HCT116 (cell line): ENCODE measurements around the gene KYNU. TPM values are rescaled to one million over a fixed set of nuclear protein-coding genes. Genes with fewer than 3 reads are reported as not detected.

Source experiments
- ATAC-seq: fragments of 200-7000 bp; cut with Tn5 transposase; 2 replicates; pipeline ENCODE4 v1.9.1; 2020; ENCODE audit warnings: mild to moderate bottlenecking, moderate library complexity
- BruUV-seq: library from RNA; stranded (reverse); fragments of 400-500 nt; replicated peaks from 2 replicates; lab custom pipeline; 2021; lab: Mats Ljungman, UMichigan
- CTCF ChIA-PET: fragments of 300-600 bp; sonication (Branson Sonifier 250); formaldehyde crosslinking; loops from one replicate; lab custom pipeline; 2021; ENCODE audit warnings: antibody characterized with exemption; lab: Charles Lee
- POLR2A ChIA-PET: fragments of 300-600, 350-600 bp; sonication (Branson Sonifier 250); formaldehyde crosslinking; loops from one replicate; lab custom pipeline; 2021; ENCODE audit warnings: antibody characterized with exemption; lab: Charles Lee
- RAD21 ChIA-PET, 2 experiments: fragments of 300-600 bp; sonication (Branson Sonifier 250); formaldehyde crosslinking; loops; one replicate each; lab custom pipeline; 2023; ENCODE audit warnings: low total read pairs in 2 of 2; ENCODE audit not compliant: uncharacterized antibody in 2 of 2, unreplicated experiment in 2 of 2, low non-redundant PET in 1 of 2; lab: Charles Lee
- DNase-seq: peaks from one replicate; pipeline ENCODE4 v3.0.0-alpha.2; 2010; ENCODE audit warnings: low read depth, low spot score
- H2AFZ ChIP-seq: fragments of 200-600 bp; shearing (Covaris generic), sonication (generic); 2 replicates; pipeline ENCODE4 v1.6.1; 2017; ENCODE audit warnings: low read depth, mixed run types, mixed read lengths, antibody characterized with exemption, low read length; ENCODE audit not compliant: poor library complexity, severe bottlenecking
- H3K27ac ChIP-seq: 2 replicates; pipeline ENCODE4 v1.5.1; 2012; ENCODE audit warnings: low read depth, low read length
- H3K27me3 ChIP-seq: fragments of 200-600 bp; sonication (generic); 2 replicates; pipeline ENCODE4 v1.6.1; 2016; ENCODE audit warnings: mixed run types, low read length, mixed read lengths; ENCODE audit not compliant: insufficient read depth
- H3K36me3 ChIP-seq, 2 experiments: fragments of 200-500 bp in 1 of 2; fragments of 200-600 bp in 1 of 2; sonication (Bioruptor generic) in 1 of 2; sonication (generic) in 1 of 2; 2 replicates each; pipeline versions ENCODE4 v1.5.1 to v1.6.1; 2014 to 2016; ENCODE audit warnings: low read length in 2 of 2, inconsistent platforms in 1 of 2, mixed read lengths in 1 of 2, mixed run types in 1 of 2; ENCODE audit not compliant: insufficient read depth in 2 of 2, control insufficient read depth in 1 of 2
- H3K4me1 ChIP-seq, 2 experiments: fragments of 200-600 bp in 1 of 2; sonication (generic) in 1 of 2; 2 replicates each; pipeline versions ENCODE4 v1.5.1 to v1.6.1; 2012 to 2017; ENCODE audit warnings: low read length in 2 of 2, inconsistent platforms in 1 of 2, mild to moderate bottlenecking in 1 of 2, mixed read lengths in 1 of 2, mixed run types in 1 of 2, moderate library complexity in 1 of 2; ENCODE audit not compliant: insufficient read depth in 2 of 2, control insufficient read depth in 1 of 2
- H3K4me2 ChIP-seq: fragments of 200-600 bp; sonication (generic); 2 replicates; pipeline ENCODE4 v1.6.1; 2017; ENCODE audit warnings: mixed run types, low read length, mixed read lengths
- H3K4me3 ChIP-seq, 2 experiments: fragments of 200-600 bp in 1 of 2; sonication (generic) in 1 of 2; replicated peaks in 1 of 2; 2 replicates each; pipeline ENCODE4 v1.5.1; 2011 to 2016; ENCODE audit warnings: low read length in 2 of 2, control low read depth in 1 of 2, low read depth in 1 of 2, mild to moderate bottlenecking in 1 of 2, mixed read lengths in 1 of 2, mixed run types in 1 of 2
- H3K79me2 ChIP-seq: fragments of 200-600 bp; sonication (generic); 2 replicates; pipeline ENCODE4 v1.6.1; 2017; ENCODE audit warnings: mild to moderate bottlenecking, mixed run types, low read length, moderate library complexity, mixed read lengths; ENCODE audit not compliant: insufficient read depth
- H3K9ac ChIP-seq: fragments of 200-600 bp; sonication (generic); 2 replicates; pipeline ENCODE4 v1.6.1; 2016; ENCODE audit warnings: low read length, mixed read lengths
- H3K9me2 ChIP-seq: fragments of 200-600 bp; sonication (generic), shearing (Covaris generic); 2 replicates; pipeline ENCODE4 v1.6.1; 2017; ENCODE audit warnings: mixed run types, mild to moderate bottlenecking, moderate library complexity; ENCODE audit not compliant: insufficient read depth
- H3K9me3 ChIP-seq, 2 experiments: fragments of 200-500 bp in 1 of 2; fragments of 200-600 bp in 1 of 2; sonication (Bioruptor generic) in 1 of 2; sonication (generic) in 1 of 2; 2 replicates each; pipeline ENCODE4 v1.6.1; 2014 to 2017; ENCODE audit warnings: low read length in 2 of 2, mixed read lengths in 2 of 2, inconsistent platforms in 1 of 2, low read depth in 1 of 2, mild to moderate bottlenecking in 1 of 2, mixed run types in 1 of 2, moderate library complexity in 1 of 2; ENCODE audit not compliant: control insufficient read depth in 1 of 2, insufficient read depth in 1 of 2
- H4K20me1 ChIP-seq: fragments of 200-600 bp; sonication (generic), shearing (Covaris generic); 2 replicates; pipeline ENCODE4 v1.6.1; 2017; ENCODE audit warnings: mixed run types, mild to moderate bottlenecking, moderate library complexity; ENCODE audit not compliant: insufficient read depth
- ATF3 ChIP-seq: IDR thresholded peaks from 2 replicates; pipeline ENCODE4 v1.6.1; 2012
- CBX3 ChIP-seq: IDR thresholded peaks from 2 replicates; pipeline ENCODE4 v1.6.1; 2012; ENCODE audit warnings: low read depth
- EGR1 ChIP-seq: IDR thresholded peaks from 2 replicates; pipeline ENCODE4 v1.6.1; 2012; ENCODE audit warnings: low read depth
- EZH2 ChIP-seq: fragments of 200-600 bp; sonication (generic); IDR thresholded peaks from 2 replicates; pipeline ENCODE4 v1.6.1; 2017; ENCODE audit warnings: antibody characterized with exemption, mixed run types
- FOSL1 ChIP-seq: IDR thresholded peaks from 2 replicates; pipeline ENCODE4 v1.6.1; 2012; ENCODE audit warnings: low read depth
- JUND ChIP-seq: IDR thresholded peaks from 2 replicates; pipeline ENCODE4 v1.6.1; 2012
- POLR2A ChIP-seq: IDR thresholded peaks from 2 replicates; pipeline ENCODE4 v1.7.0; 2011; ENCODE audit warnings: borderline replicate concordance; ENCODE audit not compliant: insufficient read depth, insufficient read length; ENCODE audit errors: extremely low read depth
- POLR2AphosphoS5 ChIP-seq: IDR thresholded peaks from 2 replicates; pipeline ENCODE4 v1.6.1; 2011; ENCODE audit warnings: mild to moderate bottlenecking, low read depth, low read length, moderate library complexity
- RAD21 ChIP-seq: IDR thresholded peaks from 2 replicates; pipeline ENCODE4 v1.6.1; 2012; ENCODE audit warnings: low read depth, mild to moderate bottlenecking
- SIN3A ChIP-seq: IDR thresholded peaks from 2 replicates; pipeline ENCODE4 v1.6.1; 2012; ENCODE audit warnings: low read depth
- TCF7L2 ChIP-seq: IDR thresholded peaks from 2 replicates; pipeline ENCODE4 v1.7.0; 2011; ENCODE audit warnings: borderline replicate concordance, inconsistent platforms; ENCODE audit not compliant: insufficient read depth, insufficient read length; ENCODE audit errors: extremely low read depth
- YY1 ChIP-seq: IDR thresholded peaks from 2 replicates; pipeline ENCODE4 v1.6.1; 2011; ENCODE audit warnings: low read length, low read depth, moderate library complexity, mild to moderate bottlenecking; ENCODE audit not compliant: insufficient replicate concordance; ENCODE audit errors: extremely low read depth
- ZFX ChIP-seq: fragments of 450-650 bp; IDR thresholded peaks from 2 replicates; pipeline ENCODE4 v1.6.1; 2017
- intact Hi-C: fragments of 100-400 bp; cut with micrococcal nuclease; formaldehyde crosslinking; loops from 2 replicates; pipeline ENCODE4 v1.10.0; 2022
- total RNA-seq: library from RNA; stranded (reverse); gene quantifications from one replicate; pipeline ENCODE4 v1.2.1, GENCODE V29; 2021; ENCODE audit not compliant: unreplicated experiment
- TF ChIP-seq, protein P1 (sequence below): IDR thresholded peaks from 2 replicates; pipeline ENCODE4 v1.6.1; 2012; ENCODE audit warnings: low read depth
- TF ChIP-seq, protein P2 (sequence below): IDR thresholded peaks from 2 replicates; pipeline ENCODE4 v1.6.1; 2011; ENCODE audit warnings: mild to moderate bottlenecking, low read length, moderate library complexity; ENCODE audit not compliant: insufficient replicate concordance; ENCODE audit errors: extremely low read depth
- TF ChIP-seq, protein P3 (sequence below): IDR thresholded peaks from 2 replicates; pipeline ENCODE4 v1.6.1; 2012

KYNU gene
- total RNA-seq, 1 experiment from 2014 or later: 0.22 TPM

DNA sequence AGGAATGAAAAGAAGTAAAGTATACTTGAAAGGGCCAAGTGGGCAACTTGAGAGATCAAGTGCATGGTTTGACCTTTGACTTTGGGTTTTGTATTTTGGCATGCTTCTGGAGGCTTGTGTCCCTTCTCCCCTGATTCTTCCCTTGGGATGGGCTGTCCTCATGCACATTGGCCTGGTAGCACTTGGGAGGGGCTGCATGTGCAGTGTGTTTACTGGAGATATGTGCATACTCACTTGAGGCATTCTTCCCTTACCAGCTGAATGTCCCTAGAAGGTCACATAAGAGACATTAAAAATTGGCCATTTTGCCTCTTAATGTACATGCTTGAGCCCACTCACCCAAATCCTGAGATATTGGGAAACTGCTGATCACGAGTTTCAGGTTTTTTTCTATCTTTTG, 65.2 kb downstream of the KYNU start:
- Histone ChIP-seq H3K79me2 (no peaks in the 10 kb centered on the region), H3K27me3 (no peaks in the 10 kb centered on the region), H3K4me3 (no peak overlapping the region), H3K36me3 (no peaks in the 10 kb centered on the region), H3K4me2 (no peak overlapping the region), H4K20me1 (no peaks in the 10 kb centered on the region), H3K9me3 (no peaks in the 10 kb centered on the region), H3K9me2 (no peaks in the 10 kb centered on the region), H2AFZ (no peak overlapping the region), H3K4me1 (peaks cover 5 to 16% of the 10 kb centered on the region in 2 experiments), H3K27ac (no peak overlapping the region), H3K9ac (no peak overlapping the region)
- TF ChIP-seq, protein P1, sequence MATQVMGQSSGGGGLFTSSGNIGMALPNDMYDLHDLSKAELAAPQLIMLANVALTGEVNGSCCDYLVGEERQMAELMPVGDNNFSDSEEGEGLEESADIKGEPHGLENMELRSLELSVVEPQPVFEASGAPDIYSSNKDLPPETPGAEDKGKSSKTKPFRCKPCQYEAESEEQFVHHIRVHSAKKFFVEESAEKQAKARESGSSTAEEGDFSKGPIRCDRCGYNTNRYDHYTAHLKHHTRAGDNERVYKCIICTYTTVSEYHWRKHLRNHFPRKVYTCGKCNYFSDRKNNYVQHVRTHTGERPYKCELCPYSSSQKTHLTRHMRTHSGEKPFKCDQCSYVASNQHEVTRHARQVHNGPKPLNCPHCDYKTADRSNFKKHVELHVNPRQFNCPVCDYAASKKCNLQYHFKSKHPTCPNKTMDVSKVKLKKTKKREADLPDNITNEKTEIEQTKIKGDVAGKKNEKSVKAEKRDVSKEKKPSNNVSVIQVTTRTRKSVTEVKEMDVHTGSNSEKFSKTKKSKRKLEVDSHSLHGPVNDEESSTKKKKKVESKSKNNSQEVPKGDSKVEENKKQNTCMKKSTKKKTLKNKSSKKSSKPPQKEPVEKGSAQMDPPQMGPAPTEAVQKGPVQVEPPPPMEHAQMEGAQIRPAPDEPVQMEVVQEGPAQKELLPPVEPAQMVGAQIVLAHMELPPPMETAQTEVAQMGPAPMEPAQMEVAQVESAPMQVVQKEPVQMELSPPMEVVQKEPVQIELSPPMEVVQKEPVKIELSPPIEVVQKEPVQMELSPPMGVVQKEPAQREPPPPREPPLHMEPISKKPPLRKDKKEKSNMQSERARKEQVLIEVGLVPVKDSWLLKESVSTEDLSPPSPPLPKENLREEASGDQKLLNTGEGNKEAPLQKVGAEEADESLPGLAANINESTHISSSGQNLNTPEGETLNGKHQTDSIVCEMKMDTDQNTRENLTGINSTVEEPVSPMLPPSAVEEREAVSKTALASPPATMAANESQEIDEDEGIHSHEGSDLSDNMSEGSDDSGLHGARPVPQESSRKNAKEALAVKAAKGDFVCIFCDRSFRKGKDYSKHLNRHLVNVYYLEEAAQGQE: no peak
- TF ChIP-seq EZH2: no peak
- RAD21 ChIA-PET: no interaction called here
- DNase-seq (no peak), ATAC-seq (no peak)
- intact Hi-C loops: no loop called here
- no TSS peak for BruUV-seq
- CTCF ChIA-PET: no interaction called here
- POLR2A ChIA-PET: no interaction called here

DNA sequence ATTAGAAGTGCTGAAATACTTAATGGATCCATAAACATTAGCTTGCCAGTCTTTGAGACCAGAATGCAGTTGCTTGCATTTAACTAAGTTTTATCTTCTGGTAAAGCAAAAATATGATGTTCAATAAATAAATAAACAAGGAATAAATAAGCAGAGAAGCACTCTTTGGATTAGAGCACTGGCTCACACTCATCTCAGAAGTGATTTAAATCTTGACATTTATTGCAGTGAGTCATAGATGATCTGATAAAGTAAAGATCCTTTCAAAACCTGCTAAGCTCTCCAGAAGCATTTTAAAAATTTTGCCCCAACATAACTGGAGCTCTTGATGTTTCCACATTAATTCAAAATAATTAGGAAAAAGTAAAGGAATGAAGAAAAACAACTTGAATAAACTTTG, 66.8 kb downstream of the KYNU start:
- ChIA-PET CTCF (no interaction called here), RAD21 (no interaction called here), POLR2A (no interaction called here)
- no peaks in the 10 kb centered on the region for H3K79me2 ChIP-seq
- DNase-seq (no peak), ATAC-seq (no peak)
- H3K4me3 ChIP-seq: no peak overlapping the region
- H3K9me3 ChIP-seq: no peaks in the 10 kb centered on the region
- H3K9me2 ChIP-seq: no peaks in the 10 kb centered on the region
- no peaks in the 10 kb centered on the region for H3K36me3 ChIP-seq
- intact Hi-C loops: no loop called here
- H3K4me1 ChIP-seq: peaks cover 5 to 16% of the 10 kb centered on the region in 2 experiments
- H2AFZ ChIP-seq: no peak overlapping the region
- no peak overlapping the region; the same call in 1 of the 2 replicates for H3K4me2 ChIP-seq
- H3K27me3 ChIP-seq: no peaks in the 10 kb centered on the region
- BruUV-seq: no TSS peak
- no peak overlapping the region for H3K27ac ChIP-seq
- no peaks in the 10 kb centered on the region for H4K20me1 ChIP-seq
- no peak overlapping the region for H3K9ac ChIP-seq
- no peak for TF ChIP-seq YY1
- TF ChIP-seq CBX3: no peak
- TF ChIP-seq EGR1: no peak
- no peak for TF ChIP-seq ATF3
- TF ChIP-seq JUND: peak; percentile 27; the same call in 1 of the 2 replicates
- no peak for TF ChIP-seq EZH2
- TF ChIP-seq POLR2AphosphoS5: no peak
- TF ChIP-seq, protein P2, sequence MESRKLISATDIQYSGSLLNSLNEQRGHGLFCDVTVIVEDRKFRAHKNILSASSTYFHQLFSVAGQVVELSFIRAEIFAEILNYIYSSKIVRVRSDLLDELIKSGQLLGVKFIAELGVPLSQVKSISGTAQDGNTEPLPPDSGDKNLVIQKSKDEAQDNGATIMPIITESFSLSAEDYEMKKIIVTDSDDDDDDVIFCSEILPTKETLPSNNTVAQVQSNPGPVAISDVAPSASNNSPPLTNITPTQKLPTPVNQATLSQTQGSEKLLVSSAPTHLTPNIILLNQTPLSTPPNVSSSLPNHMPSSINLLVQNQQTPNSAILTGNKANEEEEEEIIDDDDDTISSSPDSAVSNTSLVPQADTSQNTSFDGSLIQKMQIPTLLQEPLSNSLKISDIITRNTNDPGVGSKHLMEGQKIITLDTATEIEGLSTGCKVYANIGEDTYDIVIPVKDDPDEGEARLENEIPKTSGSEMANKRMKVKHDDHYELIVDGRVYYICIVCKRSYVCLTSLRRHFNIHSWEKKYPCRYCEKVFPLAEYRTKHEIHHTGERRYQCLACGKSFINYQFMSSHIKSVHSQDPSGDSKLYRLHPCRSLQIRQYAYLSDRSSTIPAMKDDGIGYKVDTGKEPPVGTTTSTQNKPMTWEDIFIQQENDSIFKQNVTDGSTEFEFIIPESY: no peak
- no peak for TF ChIP-seq SIN3A
- TF ChIP-seq FOSL1: peak; percentile 30; the same call in 1 of the 2 replicates
- TF ChIP-seq POLR2A: no peak
- TF ChIP-seq, protein P3, sequence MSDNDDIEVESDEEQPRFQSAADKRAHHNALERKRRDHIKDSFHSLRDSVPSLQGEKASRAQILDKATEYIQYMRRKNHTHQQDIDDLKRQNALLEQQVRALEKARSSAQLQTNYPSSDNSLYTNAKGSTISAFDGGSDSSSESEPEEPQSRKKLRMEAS: no peak
- no peak for TF ChIP-seq ZFX
- no peak for TF ChIP-seq RAD21
- no peak for TF ChIP-seq TCF7L2
